ENCODE data around the gene POLG2. TPM values are rescaled to one million over a fixed set of nuclear protein-coding genes. Genes with fewer than 3 reads are reported as not detected.

Gene POLG2
- polyA plus RNA-seq, 1 experiment, result 9.2 TPM

DNA sequence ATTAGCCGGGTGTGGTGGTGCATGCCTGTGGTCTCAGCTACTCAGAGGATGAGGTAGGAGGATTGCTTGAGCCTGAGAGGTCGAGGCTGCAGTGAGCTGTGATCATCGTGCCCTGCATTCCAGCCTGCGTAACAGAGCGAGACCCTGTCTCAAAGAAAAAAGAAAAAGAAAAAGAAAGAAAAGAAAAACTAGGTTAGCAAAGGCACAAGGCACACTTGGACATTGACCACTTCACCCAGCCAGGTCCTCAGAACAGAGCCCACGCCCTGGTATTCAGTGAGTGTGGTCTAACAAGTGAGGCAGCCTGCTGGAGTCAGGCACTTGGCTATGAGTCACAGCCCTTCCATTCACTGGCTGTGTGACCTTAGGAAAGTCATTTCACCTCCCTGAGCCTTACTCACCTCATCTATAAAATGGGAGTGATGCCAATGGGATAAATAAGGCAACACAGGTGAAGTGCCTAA lies 37.5 kb downstream of the POLG2 start:
- Histone ChIP-seq H3K27me3 (ENCODE audit: control insufficient read depth, insufficient read depth, low read length) (no peaks in the 10 kb centered on the region), H3K9me3 (ENCODE audit: control insufficient read depth, insufficient read depth, low read length) (no peaks in the 10 kb centered on the region), H3K4me3 (ENCODE audit: low read depth, low read length) (no peak overlapping the region), H3K27ac (ENCODE audit: low read depth, low read length) (peak overlapping the region; percentile 31)
- CTCF ChIA-PET, result interaction anchor here (0.6 kb wide), 1 partner anchor 386 kb away, joined by 3 read pairs; no protein-coding TSS in a partner anchor
- POLR2A ChIA-PET, result interaction anchor here (0.7 kb wide), 1 partner anchor 345 kb away, joined by 3 read pairs; no protein-coding TSS in a partner anchor
- no peak for TF ChIP-seq CTCF (IDR thresholded peaks at IDR 0.05; ENCODE audit: low read depth, low read length)
- DNase-seq (ENCODE audit: low read depth, low spot score), result no peak

- Histone ChIP-seq H3K27ac (ENCODE audit: low read depth, low read length) (no peak overlapping the region), H3K9me3 (ENCODE audit: control insufficient read depth, insufficient read depth, low read length) (no peaks in the 10 kb centered on the region), H3K27me3 (ENCODE audit: control insufficient read depth, insufficient read depth, low read length) (no peaks in the 10 kb centered on the region), H3K4me3 (ENCODE audit: low read depth, low read length) (no peak overlapping the region)
- POLR2A ChIA-PET, result interaction anchor here (0.7 kb wide), 1 partner anchor 345 kb away, joined by 3 read pairs; no protein-coding TSS in a partner anchor
- no peak for DNase-seq (ENCODE audit: low read depth, low spot score)
- TF ChIP-seq CTCF (IDR thresholded peaks at IDR 0.05; ENCODE audit: low read depth, low read length), result no peak
- CTCF ChIA-PET, result no interaction called here
Measured at GRCh38 chr17:64458756-64459155, 38.1 kb downstream of the POLG2 start.

DNA sequence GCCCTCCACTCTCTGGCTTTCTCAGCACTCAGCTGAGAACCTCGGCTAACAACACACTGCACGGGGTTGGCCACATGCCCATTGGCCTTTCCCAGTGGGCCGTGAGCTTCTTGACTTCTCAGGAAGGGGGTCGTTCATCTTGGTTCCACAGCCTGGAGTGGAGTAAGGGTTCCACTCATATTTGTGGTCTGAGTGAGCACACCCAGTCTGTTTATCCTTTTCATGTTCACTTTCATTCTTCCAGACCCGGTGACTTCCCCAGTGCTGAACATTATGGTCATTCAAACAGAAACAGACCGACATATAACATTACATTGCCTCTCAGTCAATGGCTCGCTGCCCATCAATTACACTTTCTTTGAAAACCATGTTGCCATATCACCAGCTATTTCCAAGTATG lies 39.7 kb downstream of the POLG2 start:
- POLR2A ChIA-PET, result interaction anchor here (0.9 kb wide), 1 partner anchor 39 kb away, joined by 3 read pairs; the partner anchor contains the start of gene POLG2
- Histone ChIP-seq H3K4me3 (ENCODE audit: low read depth, low read length) (no peak overlapping the region), H3K27me3 (ENCODE audit: control insufficient read depth, insufficient read depth, low read length) (no peaks in the 10 kb centered on the region), H3K27ac (ENCODE audit: low read depth, low read length) (no peak overlapping the region), H3K9me3 (ENCODE audit: control insufficient read depth, insufficient read depth, low read length) (no peaks in the 10 kb centered on the region)
- DNase-seq (ENCODE audit: low read depth, low spot score), result no peak
- no peak for TF ChIP-seq CTCF (IDR thresholded peaks at IDR 0.05; ENCODE audit: low read depth, low read length)
- CTCF ChIA-PET, result interaction anchor here (1.0 kb wide), 2 partner anchors 34 to 37 kb away, joined by 3 read pairs; no protein-coding TSS in a partner anchor

- Histone ChIP-seq H3K9me3 (ENCODE audit: control insufficient read depth, insufficient read depth, low read length) (no peaks in the 10 kb centered on the region), H3K27me3 (ENCODE audit: control insufficient read depth, insufficient read depth, low read length) (no peaks in the 10 kb centered on the region), H3K4me3 (ENCODE audit: low read depth, low read length) (no peak overlapping the region), H3K27ac (ENCODE audit: low read depth, low read length) (no peak overlapping the region)
- TF ChIP-seq CTCF (IDR thresholded peaks at IDR 0.05; ENCODE audit: low read depth, low read length), result no peak
- POLR2A ChIA-PET, result interaction anchor here (0.9 kb wide), 1 partner anchor 40 kb away, joined by 3 read pairs; the partner anchor contains the start of gene POLG2
- no peak for DNase-seq (ENCODE audit: low read depth, low spot score)
- CTCF ChIA-PET, result interaction anchor here (1.0 to 1.5 kb wide), 3 partner anchors 35 to 150 kb away, joined by 3 to 6 read pairs (median 3); no protein-coding TSS in a partner anchor
Measured at GRCh38 chr17:64455993-64456885, 40.6 kb downstream of the POLG2 start.

DNA sequence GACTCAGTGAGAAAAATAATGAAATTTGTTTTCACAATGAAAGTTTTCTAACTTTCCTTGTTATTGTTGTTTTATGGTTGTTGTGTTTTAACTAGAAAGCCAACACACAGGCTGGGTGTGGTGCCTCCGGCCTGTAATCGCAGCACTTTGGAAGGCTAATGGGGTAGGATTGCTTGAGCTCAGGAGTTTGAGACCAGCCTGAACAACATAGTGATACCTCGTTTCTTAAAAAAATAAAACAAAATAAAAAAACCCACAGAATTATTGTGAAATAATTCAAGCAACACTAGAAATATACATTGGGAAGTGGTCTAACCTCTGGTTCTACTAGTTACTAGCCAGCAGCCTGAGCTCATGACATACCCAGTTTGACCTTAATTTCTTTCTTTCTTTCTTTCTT lies 47.3 kb downstream of the POLG2 start:
- no peak overlapping the region; the same call in 1 of the 2 replicates for H3K4me3 ChIP-seq (ENCODE audit: low read depth, low read length)
- CTCF ChIA-PET, result interaction anchor here (1.0 to 1.3 kb wide), 3 partner anchors 29 to 42 kb away, joined by 3 to 5 read pairs (median 4); no protein-coding TSS in a partner anchor
- H3K9me3 ChIP-seq (ENCODE audit: control insufficient read depth, insufficient read depth, low read length), result no peaks in the 10 kb centered on the region
- H3K27ac ChIP-seq (ENCODE audit: low read depth, low read length), result peak overlapping the region; percentile 4
- POLR2A ChIA-PET, result no interaction called here
- no peaks in the 10 kb centered on the region for H3K27me3 ChIP-seq (ENCODE audit: control insufficient read depth, insufficient read depth, low read length)
- DNase-seq (ENCODE audit: low read depth, low spot score), result no peak
- TF ChIP-seq CTCF (IDR thresholded peaks at IDR 0.05; ENCODE audit: low read depth, low read length), result no peak
